ENCODE results near the gene ATG10.
"Not testable (repeated sequence)": the region's sequence is repeated elsewhere in the genome, so short reads cannot be mapped to it uniquely, and the experiment has no call there.

ATG10 gene

GRCh38 chr5:82244854-82245635 lies 273.2 kb downstream of the ATG10 start:
- DNase-seq: no peak

DNA sequence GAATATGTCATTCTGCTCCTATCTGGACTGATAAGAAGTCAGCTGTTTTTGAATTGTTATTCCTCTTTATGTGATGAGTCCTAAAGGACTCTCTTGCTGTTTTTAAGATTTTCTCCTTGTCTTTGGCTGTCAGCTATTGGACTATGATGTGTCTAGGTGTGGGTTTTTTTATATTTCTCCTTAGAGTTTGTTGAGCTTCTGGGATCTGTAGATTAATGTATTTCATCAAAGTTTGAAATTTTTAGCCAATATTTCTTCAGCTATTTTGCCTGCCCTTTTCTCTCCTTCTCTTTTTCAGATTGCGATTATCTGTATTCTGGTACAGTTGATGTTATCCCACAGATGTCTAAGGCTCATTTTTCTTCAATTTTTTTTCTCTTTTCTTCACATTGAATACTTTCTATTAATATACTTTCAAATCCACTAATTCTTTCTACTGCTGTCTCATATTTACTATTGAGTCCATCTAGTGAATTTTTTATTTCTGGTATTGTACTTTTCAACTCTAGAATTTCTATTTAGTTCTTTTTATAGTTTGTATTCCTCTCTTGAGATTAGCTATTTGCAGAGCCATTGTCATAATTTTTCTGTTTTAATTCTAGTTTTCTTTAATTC lies 275.2 kb downstream of the ATG10 start:
- peak; percentile 9 for DNase-seq

- DNase-seq: no peak
Observed at GRCh38 chr5:82252744-82253143, 280.9 kb downstream of the ATG10 start.

DNA sequence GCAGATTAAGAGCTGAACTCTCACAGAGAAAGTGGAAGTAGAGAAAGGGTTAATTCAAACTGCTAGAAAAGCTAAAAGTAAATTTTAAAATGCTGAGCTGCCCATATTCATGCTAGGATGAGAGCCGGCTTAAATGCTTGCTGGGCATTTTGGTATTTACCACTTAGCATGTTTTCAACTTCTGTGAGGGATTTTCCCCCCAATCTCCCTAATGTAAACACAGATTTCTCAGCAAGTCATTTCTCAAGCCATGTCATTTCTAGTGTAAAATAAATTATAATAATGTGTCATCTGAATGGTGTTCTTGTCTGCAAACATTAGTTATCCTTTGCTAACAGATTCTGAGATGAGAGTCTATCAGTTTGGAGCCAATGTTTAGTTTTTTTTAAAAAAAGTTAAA lies 284.0 kb downstream of the ATG10 start:
- DNase-seq: no peak

DNA sequence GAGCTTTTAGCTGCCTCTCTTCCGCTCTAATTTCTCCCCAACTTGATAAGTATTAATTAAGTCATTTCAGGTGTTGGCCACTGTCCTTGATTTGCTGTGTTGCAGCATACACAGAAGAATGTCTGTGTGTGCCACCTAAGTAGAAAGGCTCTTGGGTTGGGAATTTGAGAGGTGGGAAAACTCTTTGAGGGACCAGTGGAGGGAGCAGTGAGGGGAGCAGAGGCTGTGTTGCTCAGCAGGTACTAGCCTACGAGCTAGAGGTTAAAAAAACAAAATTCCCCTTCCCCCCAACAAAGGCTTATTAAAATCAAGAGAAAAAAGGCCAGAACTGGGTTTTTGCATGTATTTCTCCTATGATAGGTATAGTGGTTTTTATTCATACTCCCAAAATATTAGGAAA lies 285.4 kb downstream of the ATG10 start:
- DNase-seq: no peak

- DNase-seq: no peak
Observed at GRCh38 chr5:82257729-82258128, 285.9 kb downstream of the ATG10 start.

- no peak for DNase-seq
Observed at GRCh38 chr5:82259172-82259800, 287.5 kb downstream of the ATG10 start.

DNA sequence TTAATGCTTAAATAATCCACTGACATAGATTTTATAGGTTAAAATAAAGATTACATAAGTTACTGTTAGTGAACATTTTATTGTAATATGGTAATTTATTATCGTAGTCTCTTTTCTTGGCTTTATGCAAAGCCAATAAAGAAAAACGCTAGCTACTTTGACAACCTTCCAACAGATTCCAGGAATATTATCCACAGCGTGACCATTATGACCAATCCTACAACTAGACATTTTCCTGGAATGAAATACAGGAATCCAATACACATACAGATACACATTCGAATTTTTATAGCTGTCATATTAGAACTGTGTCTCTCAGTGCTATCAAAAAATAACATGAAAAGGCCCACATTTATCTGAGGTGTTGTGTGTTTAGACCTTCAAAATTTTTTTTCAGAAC lies 293.2 kb downstream of the ATG10 start:
- no peak for DNase-seq

GRCh38 chr5:82267297-82267933 lies 295.6 kb downstream of the ATG10 start:
- DNase-seq: not testable (repeated sequence)

GRCh38 chr5:82269363-82269762 lies 297.5 kb downstream of the ATG10 start:
- not testable (repeated sequence) for DNase-seq

DNA sequence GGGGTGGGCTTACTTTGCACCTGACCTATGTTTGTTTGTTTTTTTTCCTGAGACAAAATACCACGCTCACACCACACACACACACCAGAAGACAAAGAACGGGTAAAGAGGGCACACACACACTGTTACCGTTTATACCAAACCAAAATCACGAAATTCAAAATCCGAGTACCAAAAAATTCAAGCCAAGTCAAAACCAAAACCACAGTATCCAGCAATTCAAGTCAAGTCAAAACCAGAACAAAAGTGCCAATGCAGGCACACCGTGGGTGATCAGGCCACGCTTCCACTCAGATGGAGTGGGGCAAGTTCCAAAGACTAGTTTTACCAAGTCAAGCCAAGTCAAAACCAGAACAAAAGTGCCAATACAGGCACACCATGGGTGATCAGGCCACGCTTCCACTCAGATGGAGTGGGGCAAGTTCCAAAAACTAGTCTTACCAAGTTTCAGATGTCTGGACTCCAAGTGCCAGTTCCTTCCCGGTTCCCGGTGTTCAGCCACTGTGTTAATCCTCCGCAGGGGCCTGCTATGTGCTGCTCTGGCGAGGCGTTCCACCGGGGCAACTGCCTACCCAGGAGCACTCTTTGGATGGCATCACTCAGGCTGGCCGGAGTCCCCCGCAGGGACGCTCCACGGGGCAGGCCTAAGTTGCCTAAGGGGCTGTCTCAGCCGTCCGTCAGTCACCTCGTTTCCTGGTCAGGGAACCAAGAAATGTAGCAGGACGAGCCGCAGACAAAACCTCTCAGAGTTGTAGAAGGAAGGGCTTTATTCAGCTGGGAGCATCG lies 300.9 kb downstream of the ATG10 start:
- not testable (repeated sequence) for DNase-seq

GRCh38 chr5:82273426-82273825 lies 301.6 kb downstream of the ATG10 start:
- not testable (repeated sequence) for DNase-seq

DNA sequence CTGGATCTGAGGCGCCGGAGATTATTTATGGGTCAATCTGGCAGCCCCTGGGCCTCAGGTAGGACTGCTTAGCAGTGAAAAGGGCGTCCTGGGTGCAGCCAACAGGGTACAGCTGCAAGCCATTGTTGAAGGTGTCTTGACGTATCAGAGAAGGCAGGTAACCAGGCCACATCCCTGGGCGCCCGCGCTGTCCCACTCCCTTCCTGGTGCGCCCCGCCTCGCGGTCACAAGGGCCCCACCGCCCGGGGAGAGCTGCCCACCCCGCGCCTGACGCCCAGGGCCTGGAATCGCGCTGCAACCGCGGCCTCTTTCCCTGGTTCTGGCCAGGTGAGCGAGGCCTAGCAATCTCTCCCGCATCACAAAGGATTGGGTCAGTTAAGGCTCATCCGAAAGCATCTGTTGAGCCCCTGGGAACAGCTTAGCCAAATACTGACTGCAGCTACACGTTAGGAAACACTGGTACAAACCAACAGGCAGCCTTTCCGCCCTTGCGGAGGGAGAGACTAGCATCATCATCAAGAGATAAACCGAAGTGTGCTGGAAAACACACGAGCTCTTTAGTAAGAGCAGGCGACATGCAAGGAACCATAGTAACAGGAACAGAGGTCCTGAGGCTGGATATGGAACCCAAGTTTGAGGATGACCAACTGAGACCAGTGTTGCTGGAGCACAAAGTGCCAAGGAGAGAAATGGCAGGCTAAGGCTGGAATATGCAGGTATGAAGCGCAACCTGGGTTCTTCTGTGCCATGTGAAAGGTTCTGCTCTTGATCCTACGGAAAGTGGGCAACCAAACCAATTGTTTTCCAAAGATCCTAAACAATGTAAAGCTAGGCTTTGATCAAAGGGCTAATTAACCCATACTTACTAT lies 302.8 kb downstream of the ATG10 start:
- DNase-seq: no peak

DNA sequence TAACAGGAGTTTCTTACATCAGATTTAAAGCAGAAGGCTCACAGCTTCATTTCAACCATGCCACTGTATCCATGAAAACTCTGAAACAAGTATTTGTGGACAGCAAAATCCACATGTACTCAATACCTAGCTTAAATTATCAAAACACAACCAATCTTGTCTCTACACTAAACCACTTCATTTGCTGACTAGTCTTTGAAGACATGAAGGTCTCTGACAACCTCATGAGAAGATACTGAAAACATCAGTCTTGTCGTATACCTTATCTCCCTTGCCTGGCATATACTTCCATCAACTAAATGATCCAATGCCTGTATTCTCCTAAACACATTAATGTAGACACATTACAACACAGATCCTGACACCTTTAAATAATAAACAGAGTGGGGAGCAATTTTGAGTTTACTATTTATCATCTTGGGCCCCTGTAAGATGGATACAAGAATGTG lies 303.4 kb downstream of the ATG10 start:
- no peak for DNase-seq

- no peak for DNase-seq
Observed at GRCh38 chr5:82276800-82277612, 305.2 kb downstream of the ATG10 start.

GRCh38 chr5:82277613-82277986 lies 305.8 kb downstream of the ATG10 start:
- no peak for DNase-seq

- peak; percentile 83 for DNase-seq
Observed at GRCh38 chr5:82277987-82278710, 306.3 kb downstream of the ATG10 start, which contains the start of gene RPS23. Gene RPS23, minus strand, starts transcription at chr5:82278354. Its CDS starts 31 bp downstream, at chr5:82278323.

- no peak for DNase-seq
Observed at GRCh38 chr5:82278711-82279370, 307.0 kb downstream of the ATG10 start.

DNA sequence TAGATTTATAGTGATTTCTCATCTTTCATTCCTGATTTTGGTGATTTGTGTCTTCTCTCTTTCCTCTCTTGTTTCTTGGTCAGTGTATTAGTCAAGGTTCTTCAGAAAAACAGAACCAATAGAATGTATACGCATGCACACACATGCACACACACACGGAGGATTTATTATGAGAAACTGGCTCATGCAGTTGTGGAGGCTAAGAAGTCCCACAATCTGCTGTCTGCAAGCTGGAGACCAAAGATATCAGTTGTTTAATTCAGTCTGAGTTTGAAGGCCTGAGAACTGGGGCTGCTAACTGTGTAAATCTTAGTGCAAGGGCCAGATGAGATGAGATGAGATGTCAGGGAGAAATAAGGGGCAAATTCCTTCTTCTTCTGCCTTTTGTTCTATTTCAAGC lies 312.1 kb downstream of the ATG10 start:
- DNase-seq: no peak
